ENCODE results near the gene UBL3. TPM values are rescaled to one million over a fixed set of nuclear protein-coding genes. Genes with fewer than 3 reads are reported as not detected.

Gene UBL3
- total and polyA plus RNA-seq, 9 donors, result 22.5 to 41.4 (median 32.3) TPM

GRCh38 chr13:29745704-29746103 lies 104.7 kb downstream of the UBL3 start:
- WGBS, 3 donors, result 83 to 94% (median 83%) methylated on average over 6 of the region's 6 CpGs
- TF ChIP-seq EP300 (IDR thresholded peaks at IDR 0.05) (no peak), POLR2A (IDR thresholded peaks at IDR 0.05) (no peak), CTCF (IDR thresholded peaks at IDR 0.05) (no peak)

GRCh38 chr13:29743201-29743786 lies 107.1 kb downstream of the UBL3 start:
- H3K36me3 ChIP-seq, result no peaks in the 10 kb centered on the region
- H3K27ac ChIP-seq, result no peak overlapping the region
- WGBS, 3 donors, result 42 to 54% (median 53%) methylated on average over 16 of the region's 16 CpGs
- TF ChIP-seq POLR2A (IDR thresholded peaks at IDR 0.05) (no peak), CTCF (IDR thresholded peaks at IDR 0.05) (no peak), EP300 (IDR thresholded peaks at IDR 0.05) (no peak)
- peak in 1 of 5 donors; percentile 16 for DNase-seq
- H3K4me1 ChIP-seq (ENCODE audit: insufficient read depth), result no peaks in the 10 kb centered on the region
- H3K9me3 ChIP-seq, result no peaks in the 10 kb centered on the region
- no peaks in the 10 kb centered on the region for H3K27me3 ChIP-seq
- H3K4me3 ChIP-seq, result no peak overlapping the region
- intact Hi-C loops (cut with DNase I), result no loop called here

More at GRCh38 chr13:29745704-29746103, 104.7 kb downstream of the UBL3 start:
- Histone ChIP-seq H3K9me3 (no peaks in the 10 kb centered on the region), H3K27me3 (no peaks in the 10 kb centered on the region), H3K4me3 (no peak overlapping the region), H3K36me3 (no peaks in the 10 kb centered on the region), H3K27ac (no peak overlapping the region), H3K4me1 (ENCODE audit: insufficient read depth) (no peaks in the 10 kb centered on the region)
- intact Hi-C loops (cut with DNase I), result no loop called here
- DNase-seq, result no peak

- WGBS, 3 donors, result 85 to 88% (median 87%) methylated on average over 3 of the region's 3 CpGs
- DNase-seq, result no peak
- intact Hi-C loops (cut with DNase I), result no loop called here
- TF ChIP-seq EP300 (IDR thresholded peaks at IDR 0.05), result no peak
- Histone ChIP-seq H3K4me3 (no peak overlapping the region), H3K27ac (no peak overlapping the region), H3K4me1 (ENCODE audit: insufficient read depth) (no peaks in the 10 kb centered on the region), H3K36me3 (no peaks in the 10 kb centered on the region), H3K27me3 (no peaks in the 10 kb centered on the region), H3K9me3 (no peaks in the 10 kb centered on the region)
Observed at GRCh38 chr13:29740961-29741360, 109.5 kb downstream of the UBL3 start.

GRCh38 chr13:29737061-29737460 lies 113.4 kb downstream of the UBL3 start:
- Histone ChIP-seq H3K4me1 (ENCODE audit: insufficient read depth) (no peaks in the 10 kb centered on the region), H3K27me3 (no peaks in the 10 kb centered on the region), H3K27ac (no peak overlapping the region), H3K36me3 (no peaks in the 10 kb centered on the region), H3K9me3 (no peaks in the 10 kb centered on the region), H3K4me3 (no peak overlapping the region)
- intact Hi-C loops (cut with DNase I), result no loop called here
- no peak for TF ChIP-seq CTCF (IDR thresholded peaks at IDR 0.05)
- TF ChIP-seq EP300 (IDR thresholded peaks at IDR 0.05), result no peak
- no peak for TF ChIP-seq POLR2A (IDR thresholded peaks at IDR 0.05)
- 92 to 96% (median 94%) methylated on average over 5 of the region's 5 CpGs for WGBS, 3 donors
- DNase-seq, result no peak

- TF ChIP-seq EP300 (IDR thresholded peaks at IDR 0.05) (no peak), CTCF (IDR thresholded peaks at IDR 0.05) (no peak)
- Histone ChIP-seq H3K27ac (no peak overlapping the region), H3K27me3 (no peaks in the 10 kb centered on the region), H3K4me1 (ENCODE audit: insufficient read depth) (no peaks in the 10 kb centered on the region), H3K9me3 (no peaks in the 10 kb centered on the region), H3K36me3 (no peaks in the 10 kb centered on the region), H3K4me3 (no peak overlapping the region)
- 71 to 73% (median 71%) methylated on average over 5 of the region's 5 CpGs for WGBS, 3 donors
- no peak for DNase-seq
- intact Hi-C loops (cut with DNase I), result no loop called here
Observed at GRCh38 chr13:29733147-29733611, 117.2 kb downstream of the UBL3 start.

Data from ovary (tissue), 9 donors.